BJ (cell line): ENCODE data around the gene RAP1GAP. TPM values are rescaled to one million over a fixed set of nuclear protein-coding genes. Genes with fewer than 3 reads are reported as not detected.

Experiments
- CTCF ChIA-PET: fragments of 350-600 bp; formaldehyde crosslinking; extraction: SDS; loops from one replicate; lab custom pipeline; 2021; ENCODE audit warnings: antibody characterized with exemption, inconsistent platforms; lab: Yijun Ruan, JAX
- POLR2A ChIA-PET: fragments of 300-600 bp; sonication (Branson Sonifier 250); formaldehyde crosslinking; extraction: SDS; loops from one replicate; lab custom pipeline; 2021; ENCODE audit warnings: antibody characterized with exemption; lab: Charles Lee
- DNase-seq: peaks from one replicate; pipeline ENCODE4 v3.0.0-alpha.2; 2011; ENCODE audit warnings: low read depth
- H3K27me3 ChIP-seq: 2 replicates; pipeline ENCODE4 v1.6.0; 2011; ENCODE audit warnings: low read length; ENCODE audit not compliant: control insufficient read depth, insufficient read depth
- H3K36me3 ChIP-seq: 2 replicates; pipeline ENCODE4 v1.5.1; 2011; ENCODE audit warnings: low read length; ENCODE audit not compliant: control insufficient read depth, insufficient read depth
- H3K4me3 ChIP-seq: 2 replicates; pipeline ENCODE4 v1.5.1; 2011; ENCODE audit warnings: low read depth, mild to moderate bottlenecking, control low read depth, low read length
- CTCF ChIP-seq: IDR thresholded peaks from 2 replicates; pipeline ENCODE4 v1.5.1; 2011; ENCODE audit warnings: low read depth, mild to moderate bottlenecking, control low read depth, inconsistent platforms, low read length, moderate library complexity; ENCODE audit not compliant: insufficient read depth
- polyA plus RNA-seq: library from polyadenylated mRNA; depleted of rRNA; stranded (reverse); fragments of >200 nt; gene quantifications from 2 replicates; pipeline ENCODE4 v1.2.3, GENCODE V29; 2011

RAP1GAP gene
- polyA plus RNA-seq, 1 experiment = 0.16 TPM

DNA sequence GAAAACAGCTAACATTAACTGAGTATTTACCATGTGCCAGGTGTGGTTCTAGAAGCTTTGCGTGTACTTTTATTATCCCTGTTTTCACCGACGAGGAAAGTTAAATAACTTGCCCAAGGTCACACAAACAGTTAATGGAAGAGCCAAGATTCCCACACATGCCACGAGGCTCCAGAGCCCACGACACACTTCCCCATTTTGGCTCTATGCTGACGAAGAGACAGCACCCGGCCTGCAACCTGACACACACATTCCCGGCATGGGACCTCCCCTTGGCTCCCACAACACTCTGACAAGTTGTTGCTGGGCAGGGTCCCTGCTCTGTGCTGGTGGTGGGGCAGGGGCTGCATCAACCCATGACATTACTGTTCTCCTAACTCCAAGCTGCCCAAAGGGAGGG is 52.8 kb downstream of the RAP1GAP start:
- POLR2A ChIA-PET = no interaction called here
- no peak for TF ChIP-seq CTCF

DNA sequence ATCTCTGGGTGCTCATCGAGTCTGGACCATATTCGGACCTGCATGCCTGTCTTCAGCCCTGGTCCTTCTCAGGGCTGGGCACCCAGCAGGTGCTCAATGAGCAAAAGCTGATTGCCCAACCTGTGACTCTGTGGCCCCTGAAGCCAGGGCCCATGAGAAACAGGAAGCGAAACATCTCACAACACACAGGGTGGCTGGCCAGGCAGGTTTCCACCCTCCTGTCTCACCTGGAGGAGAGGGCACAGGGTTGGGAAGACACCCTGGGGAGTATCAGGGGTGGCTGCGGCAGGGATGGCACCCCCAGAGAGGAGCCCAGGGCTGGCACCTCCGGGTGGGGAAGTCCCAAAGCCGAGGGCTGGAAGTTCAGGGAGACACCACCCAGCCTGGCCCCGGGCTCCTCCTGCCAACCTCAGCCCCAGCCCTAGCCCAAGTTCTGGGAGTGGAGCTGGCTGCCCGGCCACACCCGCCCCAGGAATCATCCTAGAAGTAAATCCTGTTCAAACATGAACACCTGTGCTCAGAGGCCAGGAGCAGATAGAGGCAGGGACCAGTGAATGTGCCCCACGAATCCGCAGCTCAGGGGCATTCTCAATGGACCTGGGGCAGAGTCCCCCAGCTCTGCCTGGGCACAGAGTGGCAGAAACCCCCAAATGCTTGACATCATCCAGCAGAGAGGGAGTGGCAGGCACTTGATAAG is 54.6 kb downstream of the RAP1GAP start:
- no peak for TF ChIP-seq CTCF
- Histone ChIP-seq H3K27me3 (peaks cover 7% of the 10 kb centered on the region), H3K36me3 (no peaks in the 10 kb centered on the region), H3K4me3 (no peak overlapping the region)
- CTCF ChIA-PET = no interaction called here
- POLR2A ChIA-PET = no interaction called here
- DNase-seq = no peak

More for the DNA sequence above, 52.8 kb downstream of the RAP1GAP start:
- CTCF ChIA-PET = interaction anchor here (0.6 kb wide), 1 partner anchor 96 kb away, joined by 3 read pairs; no protein-coding TSS in a partner anchor
- H3K4me3 ChIP-seq = no peak overlapping the region
- DNase-seq = no peak
- H3K36me3 ChIP-seq = no peaks in the 10 kb centered on the region
- H3K27me3 ChIP-seq = peaks cover 9% of the 10 kb centered on the region

- TF ChIP-seq CTCF = no peak
- Histone ChIP-seq H3K4me3 (no peak overlapping the region), H3K27me3 (peaks cover 8% of the 10 kb centered on the region), H3K36me3 (no peaks in the 10 kb centered on the region)
- ChIA-PET CTCF (no interaction called here), POLR2A (no interaction called here)
- no peak for DNase-seq
Observed at GRCh38 chr1:21613072-21613867, 55.9 kb downstream of the RAP1GAP start.

DNA sequence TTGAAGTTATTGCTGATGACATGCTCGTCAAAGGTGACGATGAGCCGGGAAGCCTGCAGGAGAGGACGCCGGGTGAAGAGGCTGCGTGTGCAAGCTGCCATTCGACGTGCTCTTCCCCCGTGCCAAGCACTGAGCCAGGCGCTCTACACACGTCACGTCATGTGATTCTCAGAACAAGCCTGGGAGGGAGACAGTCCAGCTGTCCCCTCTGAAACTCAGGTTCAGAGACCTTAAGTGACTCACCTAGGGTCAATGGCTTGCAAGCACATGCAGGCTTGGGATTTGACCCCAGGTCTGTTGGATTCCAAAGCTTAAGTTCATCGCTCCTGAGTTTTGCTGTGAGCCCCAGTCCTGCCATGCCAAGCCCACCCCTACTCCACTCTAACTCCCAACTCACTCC is 57.1 kb downstream of the RAP1GAP start:
- ChIA-PET POLR2A (no interaction called here), CTCF (interaction anchor here (0.9 to 2.3 kb wide), 2 partner anchors 11 to 16 kb away, joined by 3 to 8 read pairs; no protein-coding TSS in a partner anchor)
- TF ChIP-seq CTCF = no peak
- no peaks in the 10 kb centered on the region for H3K36me3 ChIP-seq
- no peak for DNase-seq
- H3K4me3 ChIP-seq = no peak overlapping the region
- peaks cover 8% of the 10 kb centered on the region for H3K27me3 ChIP-seq

GRCh38 chr1:21610989-21611785 is 58.0 kb downstream of the RAP1GAP start:
- DNase-seq = no peak
- Histone ChIP-seq H3K4me3 (no peak overlapping the region), H3K36me3 (no peaks in the 10 kb centered on the region), H3K27me3 (peaks cover 10% of the 10 kb centered on the region)
- ChIA-PET CTCF (interaction anchor here (0.9 to 2.3 kb wide), 3 partner anchors 10 to 15 kb away, joined by 3 to 8 read pairs (median 3); no protein-coding TSS in a partner anchor), POLR2A (no interaction called here)
- no peak for TF ChIP-seq CTCF
